Heart left ventricle (tissue), 13 donors: ENCODE data around the gene CNST.

Experiments
- CTCF ChIP-seq, 12 donors: fragments of 200-600 bp; sonication (generic) in 4 of 12; IDR thresholded peaks; one replicate each; pipeline versions ENCODE4 v1.5.0 to v1.8.0; 2018 to 2022; ENCODE audit warnings: antibody characterized with exemption in 12 of 12, mild to moderate bottlenecking in 5 of 12
- POLR2A ChIP-seq, 2 donors: fragments of 450-650 bp; IDR thresholded peaks; one replicate each; pipeline ENCODE4 v1.6.1; 2017; ENCODE audit warnings: antibody characterized with exemption in 2 of 2, mild to moderate bottlenecking in 2 of 2, moderate library complexity in 2 of 2
- donor health status: ischemic (EF 13 %, LVEDD 7.1; RV severe dilation, severe dysfunction).
- donor health status: DM: no; HTN: yes; CAD: no.
- donor health status: DM: no; HTN: no; CAD: no.
- donor health status: ischemic (EF 25% LVEDD 6.9; RV normal size, moderate dysfunction).
- donor health status: ischemic (EF 25% LVEDD 5.7; RV mildly dilated, moderate dysfunction).
- donor health status: ischemic (EF 35%, LVEDD 5.7; RV mildly dilated, moderate dysfunction).
- donor health status: nonischemic (EF 11% LVEDD 7.7; RV severe dilation, severe dysfunction).
- donor health status: DM: yes; HTN: yes; CAD: no.
- donor health status: PGD.
- donor health status: ischemic (EF 29% LVEDD 5.4; RV normal size, mild dysfunction).
- donor health status: nonischemic (EF 23%, LVEDD 6.1; RV moderate dilation, normal function).

- TF ChIP-seq CTCF (IDR thresholded peaks at IDR 0.05), result no peak
- no peak for TF ChIP-seq POLR2A (IDR thresholded peaks at IDR 0.05)
These were observed 35.9 kb downstream of the CNST start for GRCh38 chr1:246602194-246602593.
